Activated CD4-positive, alpha-beta T cell treated with anti-CD3 and anti-CD28 coated beads, Interleukin-2, amount 50 U/mL, for 1 hour (primary cell): ENCODE results near the gene CHI3L2.
"Not testable (repeated sequence)": the region's sequence is repeated elsewhere in the genome, so short reads cannot be mapped to it uniquely, and the experiment has no call there.

Experiments
- DNase-seq: peaks from one replicate; pipeline ENCODE4 v3.0.0-alpha.2; 2020

CHI3L2 gene

GRCh38 chr1:111202707-111203623 is 24.5 kb upstream of the CHI3L2 start:
- no peak for DNase-seq

- peak; percentile 79 for DNase-seq
These were observed 23.8 kb upstream of the CHI3L2 start for GRCh38 chr1:111203681-111204200.

- DNase-seq = peak; percentile 72
These were observed 23.1 kb upstream of the CHI3L2 start for GRCh38 chr1:111204201-111204982.

DNA sequence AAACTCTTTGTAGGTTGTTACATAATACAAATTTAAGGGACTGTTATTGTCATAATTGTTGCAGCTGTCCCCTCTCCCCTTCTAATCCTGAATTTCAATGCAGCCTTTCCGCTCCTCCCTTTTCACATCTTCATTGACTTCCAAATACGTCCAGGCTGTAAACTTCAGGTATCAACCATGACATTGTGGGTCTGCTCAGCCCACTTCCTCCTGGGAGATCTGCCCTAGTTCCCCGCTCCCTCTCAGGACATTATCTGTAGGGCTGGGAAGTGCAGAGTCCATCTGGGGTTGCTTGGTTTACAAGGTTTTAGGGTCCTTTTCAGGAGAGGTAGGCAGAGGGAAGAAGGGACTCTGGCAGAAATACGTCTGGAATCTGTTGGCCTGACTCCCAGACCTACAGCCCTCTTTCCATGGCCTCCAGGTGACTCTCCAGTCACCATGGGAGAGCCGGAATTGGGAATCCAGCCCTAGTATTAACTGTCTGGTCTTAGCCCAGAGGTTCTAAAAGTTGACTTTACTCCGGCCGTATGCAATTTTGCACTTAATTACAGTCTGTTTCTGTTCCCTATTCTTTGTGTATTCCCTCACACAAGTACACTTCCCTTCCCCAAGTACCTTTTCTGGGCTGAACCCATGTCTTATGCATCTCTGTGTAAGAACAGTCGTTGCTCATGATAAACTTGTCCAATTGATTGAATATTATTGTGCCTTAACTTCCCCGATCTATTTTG is 22.4 kb upstream of the CHI3L2 start:
- DNase-seq = no peak

DNA sequence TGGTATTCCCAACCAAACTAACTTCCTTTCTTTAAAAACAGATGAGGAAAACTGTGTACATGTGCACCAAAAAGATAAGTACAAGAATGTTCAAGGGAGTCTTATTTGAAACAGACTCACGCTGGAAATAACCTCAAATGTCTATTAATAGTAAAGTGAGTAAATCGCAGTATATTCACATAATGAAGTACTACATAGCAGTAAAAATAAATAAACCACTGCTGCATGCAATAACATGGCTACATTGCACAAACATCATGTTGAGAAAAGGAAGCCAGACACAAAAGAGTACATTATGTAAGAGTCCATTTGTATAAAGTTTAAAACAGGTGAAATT is 21.8 kb upstream of the CHI3L2 start:
- DNase-seq = no peak

DNA sequence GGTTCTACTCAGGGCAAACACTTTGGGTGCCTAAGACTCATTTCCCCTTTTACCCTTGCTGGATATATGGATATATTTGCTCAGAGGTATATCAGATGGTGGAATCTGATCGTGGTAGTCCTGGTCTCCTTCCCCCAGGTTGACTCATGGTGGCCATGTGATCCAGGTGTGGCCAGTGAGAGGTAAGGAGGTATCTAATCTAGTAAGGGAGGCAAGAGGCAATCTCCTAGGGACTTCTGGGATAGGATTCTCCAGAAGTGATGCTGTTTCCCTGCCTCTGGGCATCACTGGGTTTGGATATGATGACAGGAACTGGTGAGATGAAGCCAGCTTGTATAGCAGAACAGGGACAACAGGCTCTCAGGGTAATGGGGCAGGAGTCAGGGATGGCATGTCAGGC is 18.6 kb upstream of the CHI3L2 start:
- no peak for DNase-seq

GRCh38 chr1:111209622-111210021 is 17.9 kb upstream of the CHI3L2 start:
- no peak for DNase-seq

DNA sequence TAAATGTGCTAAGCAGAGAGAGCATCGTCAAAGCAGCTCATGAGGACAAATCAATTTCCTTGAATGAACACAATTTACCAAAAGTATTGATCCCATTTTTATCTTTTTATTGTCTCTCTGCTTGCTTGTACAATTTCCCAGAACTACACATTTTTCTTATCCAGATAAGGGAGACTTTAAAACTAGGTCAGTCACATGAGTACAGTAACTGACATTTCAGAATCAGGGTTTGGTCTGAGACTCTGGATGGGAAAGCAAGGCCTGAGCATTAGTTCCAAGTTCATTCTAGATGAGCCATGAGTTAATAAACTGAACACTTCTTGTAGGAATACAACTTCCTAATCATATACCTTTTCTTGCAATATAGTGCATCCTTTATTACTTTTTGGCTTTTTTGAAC is 15.6 kb upstream of the CHI3L2 start:
- DNase-seq = no peak

GRCh38 chr1:111212634-111213335 is 14.7 kb upstream of the CHI3L2 start:
- DNase-seq = no peak

DNA sequence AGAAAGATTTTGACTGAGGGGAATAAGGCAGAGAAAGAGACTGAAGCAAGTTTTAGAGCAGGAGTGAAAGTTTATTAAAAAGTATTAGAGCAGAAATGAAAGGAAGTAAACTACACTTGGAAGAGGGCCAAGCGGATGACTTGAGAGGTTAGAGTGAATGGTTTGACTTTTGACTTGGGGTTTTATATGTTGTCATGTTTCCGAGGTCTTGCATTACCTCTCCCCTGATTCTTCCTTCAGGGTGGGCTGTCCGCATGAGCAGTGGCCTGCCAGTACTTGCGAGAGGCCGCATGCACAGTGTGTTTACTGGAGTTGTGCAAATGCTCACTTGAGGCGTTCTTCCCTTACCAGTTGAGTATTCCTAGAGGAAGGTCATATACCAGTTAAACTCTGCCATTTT is 14.1 kb upstream of the CHI3L2 start:
- DNase-seq = no peak

- no peak for DNase-seq
These were observed 13.3 kb upstream of the CHI3L2 start for GRCh38 chr1:111214074-111214801.

DNA sequence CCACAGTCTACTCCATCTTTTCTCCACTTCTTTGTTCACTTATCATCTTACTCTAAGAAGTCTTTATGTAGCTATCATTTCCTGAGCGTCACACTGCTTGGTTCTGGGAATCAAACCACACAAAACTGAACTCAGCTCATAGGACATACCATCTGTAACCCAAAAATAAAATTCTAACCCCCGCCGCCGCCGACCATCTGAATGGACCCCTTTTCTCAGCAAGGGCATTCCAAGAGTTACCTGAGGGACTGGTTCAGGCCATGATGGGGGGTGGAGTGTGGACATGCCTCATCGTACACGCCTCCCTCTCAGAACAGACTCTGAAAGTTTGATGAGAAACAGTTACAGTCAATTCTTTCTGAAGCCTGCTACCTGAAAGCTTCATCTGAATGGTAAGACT is 12.6 kb upstream of the CHI3L2 start:
- DNase-seq = peak; percentile 55

DNA sequence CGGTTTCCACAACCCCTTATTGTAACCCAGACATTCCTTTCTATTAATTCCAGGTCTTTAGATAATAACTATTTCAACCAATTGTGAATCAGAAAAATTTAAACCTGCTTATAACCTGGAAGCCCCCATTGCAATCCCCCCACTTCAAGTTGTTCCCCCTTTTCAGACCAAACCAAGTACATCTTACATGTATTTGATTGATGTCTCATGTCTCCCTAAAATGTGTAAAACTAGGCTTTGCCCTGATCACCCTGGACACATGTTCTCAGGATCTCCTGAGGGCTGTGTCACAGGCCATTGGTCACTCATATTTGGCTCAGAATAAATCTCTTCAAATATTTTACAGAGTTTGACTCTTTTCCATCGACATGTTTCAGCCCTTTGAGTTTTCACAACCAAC is 12.2 kb upstream of the CHI3L2 start:
- DNase-seq = not testable (repeated sequence)

DNA sequence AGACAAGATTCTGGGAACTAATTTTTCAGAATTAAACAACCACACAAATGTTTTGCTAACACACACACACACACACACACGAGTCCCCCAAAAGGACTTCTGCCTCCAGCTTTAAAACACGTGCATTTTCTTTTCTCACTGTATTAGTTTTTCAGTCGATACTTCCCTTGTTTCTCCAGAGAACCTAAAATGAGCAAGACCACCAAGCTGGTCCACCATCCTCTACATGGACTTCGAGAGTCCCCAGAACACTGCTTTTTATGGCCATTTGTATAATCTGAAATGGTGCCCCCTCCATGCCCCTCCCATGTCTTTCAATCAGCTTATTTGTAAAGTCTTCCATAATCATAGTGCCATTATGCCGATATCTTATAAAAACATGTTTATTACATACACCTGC is 10.8 kb upstream of the CHI3L2 start:
- DNase-seq = no peak

DNA sequence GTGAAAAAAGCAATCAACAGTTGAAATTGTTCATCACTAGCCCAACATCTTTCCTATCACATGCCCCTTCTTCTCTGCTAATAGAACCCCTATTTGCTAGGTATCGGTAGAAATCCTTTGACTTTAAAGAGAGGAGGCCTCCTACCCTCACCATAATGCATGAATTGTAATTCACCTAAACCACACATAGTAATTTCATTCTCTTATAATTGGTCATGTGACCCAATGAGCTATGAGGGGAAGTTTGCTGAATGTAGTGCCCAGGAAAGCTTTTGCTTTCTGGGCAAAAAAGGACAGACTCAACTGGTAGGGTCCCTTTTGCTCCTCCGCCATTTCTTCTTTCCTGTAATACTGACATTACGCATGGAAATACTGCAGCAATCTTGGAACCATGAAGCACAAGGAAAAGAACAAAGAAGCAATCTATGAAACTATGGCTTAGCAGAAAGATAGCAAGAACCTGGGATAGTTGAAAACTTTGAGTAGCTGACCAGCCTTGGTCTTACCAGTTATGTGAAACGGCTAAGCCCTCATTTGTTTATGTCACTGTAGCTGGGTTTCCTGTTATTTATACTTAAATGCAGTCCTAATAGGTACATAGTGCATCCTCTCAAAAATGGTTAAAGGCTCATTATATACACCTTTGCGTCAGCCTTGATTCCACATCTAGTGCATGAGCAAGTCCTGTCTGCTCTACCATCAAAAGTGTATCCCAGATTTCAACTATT is 10.2 kb upstream of the CHI3L2 start:
- no peak for DNase-seq

GRCh38 chr1:111218701-111219556 is 8.6 kb upstream of the CHI3L2 start:
- no peak for DNase-seq

- DNase-seq = no peak
These were observed 7.8 kb upstream of the CHI3L2 start for GRCh38 chr1:111219557-111220286.

- DNase-seq = no peak
These were observed 7.1 kb upstream of the CHI3L2 start for GRCh38 chr1:111220302-111220890.

DNA sequence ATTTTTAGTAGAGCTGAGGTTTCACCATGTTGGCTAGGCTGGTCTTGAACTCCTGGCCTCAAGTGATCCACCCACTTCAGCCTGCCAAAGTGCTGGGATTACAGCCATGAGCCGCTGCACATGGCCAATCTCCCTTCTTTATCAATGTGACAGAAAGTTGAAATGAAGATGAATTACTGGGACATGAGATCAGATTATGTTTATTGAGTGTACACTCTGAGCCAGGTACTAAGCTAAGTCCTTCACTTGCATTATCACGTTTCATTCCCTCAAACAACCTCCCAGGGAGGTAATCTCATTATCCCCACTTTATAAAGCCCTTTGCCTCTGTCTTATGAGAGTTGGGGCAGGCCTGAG is 6.3 kb upstream of the CHI3L2 start:
- no peak for DNase-seq
